SK-MEL-5 (cell line): ENCODE data around the gene DNAJC2. TPM values are rescaled to one million over a fixed set of nuclear protein-coding genes. Genes with fewer than 3 reads are reported as not detected.
"Not testable (repeated sequence)": the region's sequence is repeated elsewhere in the genome, so short reads cannot be mapped to it uniquely, and the experiment has no call there.

Experiments
- DNase-seq: peaks from one replicate; pipeline ENCODE4 v3.0.0-alpha.2; 2016; ENCODE audit warnings: low read depth, low spot score
- in situ Hi-C: cut with HindIII; loops from 2 replicates; pipeline ENCODE4 v1.10.0; 2016; ENCODE audit warnings: low sequenced_read_pairs, high pct_unique_total_duplicates, low pct_unique_long_range_greater_than_20kb
- small RNA-seq, 2 experiments: library from RNA; depleted of rRNA; stranded (forward); fragments of <200 nt; gene quantifications; one replicate each; pipeline ENCODE3, GENCODE V24; 2014
- total RNA-seq: library from RNA; depleted of rRNA; stranded (reverse); fragments of >200 nt; shearing (Covaris generic); gene quantifications from 2 replicates; pipeline ENCODE4 v1.2.3, GENCODE V29; 2014; rRNA removed

The DNAJC2 gene
- total RNA-seq, 1 experiment from 2014 or later = 44.3 TPM

DNA sequence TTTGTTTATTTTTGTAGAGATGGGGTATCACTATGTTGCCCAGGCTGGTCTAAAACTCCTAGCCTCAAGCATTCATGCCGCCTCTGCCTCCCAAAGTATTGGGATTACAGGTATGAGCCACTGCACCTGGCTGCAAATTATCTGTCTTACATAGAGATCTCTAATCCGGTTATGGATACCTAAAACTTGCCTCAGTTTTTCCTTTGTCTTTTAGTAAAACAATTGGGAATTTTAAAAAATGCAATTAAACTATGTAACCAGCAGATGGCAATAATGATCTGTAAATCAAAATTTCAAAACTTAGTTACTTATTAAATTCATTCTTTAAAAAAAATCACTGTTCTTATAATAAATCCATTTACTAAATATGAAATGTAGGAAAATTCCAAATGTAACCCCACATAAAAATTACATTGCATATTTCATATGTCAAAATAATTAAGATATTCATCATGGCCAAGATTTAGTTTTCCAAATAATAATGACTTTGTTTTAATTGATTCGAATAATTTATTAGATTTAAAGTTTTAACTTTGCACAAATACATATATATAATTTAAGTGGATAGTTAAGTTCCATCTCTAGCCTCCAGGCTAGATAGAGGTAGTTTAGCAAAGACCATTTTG is 61.7 kb downstream of the DNAJC2 start:
- in situ Hi-C loops, DNase-seq: not testable (repeated sequence)

GRCh38 chr7:103280803-103281155 is 63.8 kb downstream of the DNAJC2 start:
- DNase-seq, in situ Hi-C loops: not testable (repeated sequence)

DNA sequence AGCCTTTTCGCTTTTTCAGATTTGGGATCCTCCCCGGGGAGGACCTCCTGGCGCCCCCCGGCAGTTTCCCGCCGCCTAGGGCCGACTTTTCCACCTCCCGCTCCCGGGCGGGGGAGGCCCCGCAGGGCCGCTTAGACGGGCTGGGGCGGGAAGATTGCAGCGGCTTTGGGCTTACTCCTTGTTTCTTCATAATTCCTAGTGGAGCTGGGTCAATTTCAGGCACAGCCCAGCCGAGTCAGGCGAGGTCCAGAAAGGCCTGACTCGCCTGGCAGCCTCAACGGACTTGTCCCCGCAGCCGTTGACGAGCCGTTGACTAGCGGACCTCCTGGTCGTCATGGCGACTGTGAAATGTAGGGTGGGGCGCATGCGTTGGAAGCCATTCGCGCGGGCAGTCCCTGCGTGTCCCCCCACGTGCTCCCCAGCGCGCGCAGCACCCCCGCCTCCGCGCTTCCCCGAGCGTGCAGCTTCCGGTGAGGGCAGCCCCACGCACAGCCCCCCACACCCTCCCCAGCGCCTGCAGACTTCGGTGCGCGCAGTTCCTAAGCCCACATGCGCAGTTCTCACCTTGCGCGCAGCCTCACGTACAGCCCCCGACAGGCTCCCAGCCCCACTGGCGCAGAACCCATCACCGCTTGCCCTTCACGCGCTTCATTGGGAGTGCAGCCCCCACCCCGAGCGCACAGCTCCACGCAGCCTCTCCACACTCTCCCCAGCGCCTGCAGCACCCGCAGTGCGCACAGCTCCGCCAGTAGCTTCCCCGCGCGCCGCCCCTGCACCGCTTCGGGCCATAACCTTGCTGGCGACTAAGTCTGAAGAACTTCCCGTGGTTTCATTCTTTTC is 64.4 kb downstream of the DNAJC2 start:
- DNase-seq = peak; percentile 85
- in situ Hi-C loops = not testable (repeated sequence)

- peak; percentile 32 for DNase-seq
- in situ Hi-C loops = not testable (repeated sequence)
These were observed 65.0 kb downstream of the DNAJC2 start for GRCh38 chr7:103279636-103279962.

DNA sequence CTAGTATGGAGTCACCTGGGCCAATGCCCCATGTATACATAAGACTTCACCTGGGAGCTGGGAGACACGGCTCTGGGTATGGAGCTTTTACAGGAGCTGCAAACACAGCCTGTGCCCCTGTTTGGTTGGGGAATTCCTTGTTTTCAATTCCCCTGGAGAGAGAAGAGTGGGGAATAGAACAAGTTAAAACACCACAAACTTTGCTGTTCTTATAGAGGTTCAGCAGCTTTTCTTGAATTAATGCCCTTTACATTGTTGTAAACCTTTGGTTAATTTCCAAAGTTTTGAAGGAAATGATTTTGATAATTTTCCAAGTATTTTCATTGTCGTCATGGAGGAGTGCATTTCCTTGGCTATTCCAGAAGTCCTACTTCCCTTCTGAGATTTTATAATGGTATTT is 66.4 kb downstream of the DNAJC2 start:
- DNase-seq, in situ Hi-C loops: not testable (repeated sequence)

DNA sequence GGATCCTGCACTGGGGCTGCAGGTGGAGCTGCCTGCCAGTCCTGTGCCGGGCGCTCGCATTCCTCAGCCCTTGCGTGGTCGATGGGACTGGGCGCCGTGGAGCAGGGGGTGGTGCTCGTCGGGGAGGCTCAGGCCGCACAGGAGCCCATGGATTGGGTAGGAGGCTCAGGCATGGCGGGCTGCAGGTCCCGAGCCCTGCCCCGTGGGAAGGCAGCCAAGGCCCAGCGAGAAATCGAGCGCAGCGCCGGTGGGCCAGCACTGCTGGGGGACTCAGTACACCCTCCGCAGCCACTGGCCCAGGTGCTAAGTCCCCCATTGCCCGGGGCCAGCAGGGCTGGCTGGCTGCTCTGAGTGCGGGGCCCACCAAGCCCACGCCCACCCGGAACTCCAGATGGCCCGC is 69.7 kb downstream of the DNAJC2 start:
- in situ Hi-C loops, DNase-seq: not testable (repeated sequence)

DNA sequence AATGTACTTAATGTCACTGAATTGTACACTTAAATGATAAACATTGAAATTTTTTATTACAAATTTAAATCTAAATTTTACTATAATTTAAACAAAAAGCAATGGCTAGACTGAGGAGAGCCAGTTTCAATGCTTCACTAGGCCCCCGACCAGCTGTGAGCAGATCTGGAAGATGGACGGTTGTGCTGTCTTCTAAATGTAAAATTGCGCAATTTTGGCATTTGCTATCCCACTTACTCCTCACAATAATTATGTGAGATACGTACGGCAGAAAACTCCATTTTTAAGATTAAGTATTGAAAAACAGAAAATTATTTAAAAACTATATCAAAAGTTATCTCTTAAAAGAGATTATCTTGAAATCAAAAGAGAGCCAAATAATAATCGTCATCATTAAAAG is 71.2 kb downstream of the DNAJC2 start:
- in situ Hi-C loops, DNase-seq: not testable (repeated sequence)

DNA sequence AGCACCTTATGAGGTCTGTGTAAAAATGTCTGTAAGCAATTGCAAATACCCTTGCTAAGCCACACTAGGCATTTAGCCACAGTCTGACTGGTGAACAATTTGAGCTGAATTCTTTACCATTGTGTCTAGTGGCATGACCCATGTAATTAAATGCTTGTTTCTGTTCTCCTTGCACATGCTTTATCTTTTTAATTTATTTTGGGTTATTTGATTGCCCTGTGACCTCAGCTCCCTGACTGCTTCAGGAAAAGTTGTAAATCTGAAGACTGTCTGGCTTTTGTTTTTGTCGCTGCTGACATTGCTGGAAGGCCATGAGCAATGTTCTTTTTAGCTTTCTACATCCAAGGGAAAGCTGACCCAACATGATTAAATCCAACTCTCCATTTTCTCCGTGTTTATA is 78.3 kb downstream of the DNAJC2 start:
- in situ Hi-C loops, DNase-seq: not testable (repeated sequence)

- DNase-seq, in situ Hi-C loops: not testable (repeated sequence)
These were observed 80.5 kb downstream of the DNAJC2 start for GRCh38 chr7:103264054-103264453.

Small RNA genes within 50 kb of the gene (small RNA-seq; reads per million reads assigned to genes)
- 0 to 0.38 reads per million in 2 experiments for gene RPS29P16

Other genes starting within 250 kb of the DNAJC2 start
- gene NAPEPLD, start 195.7 kb downstream of the DNAJC2 start, total RNA-seq = 33.8 and 37.5 TPM in 2 replicates
- gene PMPCB, start 47.3 kb downstream of the DNAJC2 start, total RNA-seq = 137 and 146 TPM in 2 replicates
- gene PSMC2, start 2.9 kb upstream of the DNAJC2 start, total RNA-seq = 375 and 389 TPM in 2 replicates
- not detected in 2 replicates for gene SLC26A5, start 101.4 kb upstream of the DNAJC2 start, total RNA-seq